Hepatocyte (in vitro differentiated cells): Measurements from ENCODE around the gene SF3B3. TPM values are rescaled to one million over a fixed set of nuclear protein-coding genes. Genes with fewer than 3 reads are reported as not detected.

Source experiments
- DNase-seq: peaks from one replicate; pipeline ENCODE4 v3.0.0-alpha.2; 2016; ENCODE audit warnings: low spot score
- H2AFZ ChIP-seq: fragments of 200-600 bp; sonication (generic); 2 replicates; pipeline ENCODE4 v1.6.0; 2016; ENCODE audit warnings: antibody characterized with exemption, mild to moderate bottlenecking
- H3K27ac ChIP-seq: fragments of 200-600 bp; sonication (generic); 2 replicates; pipeline ENCODE4 v1.5.1; 2016; ENCODE audit warnings: mild to moderate bottlenecking
- H3K27me3 ChIP-seq: fragments of 200-600 bp; sonication (generic); 2 replicates; pipeline ENCODE4 v1.6.1; 2016
- H3K36me3 ChIP-seq: fragments of 200-600 bp; sonication (generic); replicated peaks from 2 replicates; pipeline ENCODE4 v1.5.1; 2016; ENCODE audit warnings: low read depth; ENCODE audit not compliant: insufficient read depth
- H3K4me1 ChIP-seq: fragments of 200-600 bp; sonication (generic); 2 replicates; pipeline ENCODE4 v1.5.1; 2016; ENCODE audit warnings: mild to moderate bottlenecking, moderate library complexity; ENCODE audit not compliant: insufficient read depth
- H3K4me2 ChIP-seq: fragments of 200-600 bp; sonication (generic); 2 replicates; pipeline ENCODE4 v1.6.0; 2016
- H3K4me3 ChIP-seq: fragments of 200-600 bp; sonication (generic); 2 replicates; pipeline ENCODE4 v1.5.1; 2016; ENCODE audit warnings: mild to moderate bottlenecking
- H3K79me2 ChIP-seq: fragments of 200-600 bp; sonication (generic); 2 replicates; pipeline ENCODE4 v1.6.0; 2017; ENCODE audit warnings: mild to moderate bottlenecking
- H3K9me2 ChIP-seq: fragments of 200-600 bp; sonication (generic); replicated peaks from 2 replicates; pipeline ENCODE4 v1.6.0; 2017; ENCODE audit warnings: mild to moderate bottlenecking; ENCODE audit not compliant: insufficient read depth
- H3K9me3 ChIP-seq: fragments of 200-600 bp; sonication (generic); 2 replicates; pipeline ENCODE4 v1.5.1; 2016; ENCODE audit warnings: low read depth, mild to moderate bottlenecking
- H4K20me1 ChIP-seq: fragments of 200-600 bp; sonication (generic); 2 replicates; pipeline ENCODE4 v1.6.0; 2016; ENCODE audit warnings: mild to moderate bottlenecking; ENCODE audit not compliant: insufficient read depth, poor library complexity, severe bottlenecking
- CTCF ChIP-seq: fragments of 200-600 bp; sonication (generic); IDR thresholded peaks from 2 replicates; pipeline ENCODE4 v1.5.1; 2016; ENCODE audit warnings: antibody characterized with exemption, mild to moderate bottlenecking; ENCODE audit not compliant: poor library complexity
- EZH2 ChIP-seq: fragments of 200-600 bp; sonication (generic); IDR thresholded peaks from 2 replicates; pipeline ENCODE4 v1.6.1; 2016; ENCODE audit warnings: antibody characterized with exemption, mild to moderate bottlenecking, borderline replicate concordance
- EZH2phosphoT487 ChIP-seq: fragments of 200-600 bp; sonication (generic); IDR thresholded peaks from one replicate; pipeline ENCODE4 v1.6.1; 2018; ENCODE audit warnings: antibody characterized with exemption, mild to moderate bottlenecking, low read depth, moderate library complexity; ENCODE audit not compliant: unreplicated experiment, severe bottlenecking
- WGBS: methylation state at CpG from one replicate; pipeline ENCODE4 v1.1.6; 2016; ENCODE audit warnings: low lambda C conversion rate; ENCODE audit errors: missing lambda C conversion rate; 5-methylcytosine and 5-hydroxymethylcytosine counted together
- polyA plus RNA-seq: library from polyadenylated mRNA; unstranded; fragments of >200 nt; fragmentation: Nextera tagmentation; extraction: Ambion mirVana; gene quantifications from 2 replicates; pipeline ENCODE4 v1.2.1, GENCODE V29; 2016
- total RNA-seq: library from RNA; depleted of rRNA; stranded (reverse); fragments of >200 nt; gene quantifications from 2 replicates; pipeline ENCODE4 v1.2.3, GENCODE V29; 2014

The SF3B3 gene
- total and polyA plus RNA-seq, 2 experiments from 2014 or later: 147 to 171 TPM

DNA sequence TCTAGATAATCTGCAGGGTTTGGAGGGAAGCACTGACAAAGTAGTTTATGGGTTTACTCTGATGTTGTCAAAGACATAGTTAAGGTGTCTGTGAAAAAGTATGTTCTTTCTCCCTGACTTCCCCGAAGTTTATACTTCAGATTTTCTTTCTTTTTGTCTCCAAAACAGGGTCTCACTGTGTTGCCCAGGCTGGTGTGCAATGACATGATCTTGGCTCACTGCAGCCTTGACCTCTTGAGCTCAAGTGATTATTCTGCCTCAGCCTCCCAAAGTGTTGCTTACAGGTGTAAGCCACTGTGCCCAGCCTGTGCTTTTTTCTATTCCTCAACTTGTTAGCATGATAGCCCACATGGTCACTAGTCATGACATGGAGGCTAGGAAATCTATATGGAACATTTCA, 20.9 kb downstream of the SF3B3 start:
- no peaks in the 10 kb centered on the region for H3K9me3 ChIP-seq
- no peaks in the 10 kb centered on the region for H3K4me1 ChIP-seq
- H3K4me2 ChIP-seq: no peak overlapping the region
- no peak overlapping the region for H3K27ac ChIP-seq
- peaks cover 4% of the 10 kb centered on the region for H3K36me3 ChIP-seq
- H4K20me1 ChIP-seq: peaks cover 17% of the 10 kb centered on the region
- no peak overlapping the region for H3K4me3 ChIP-seq
- TF ChIP-seq EZH2 (no peak), EZH2phosphoT487 (no peak), CTCF (no peak)
- DNase-seq: no peak
- no peaks in the 10 kb centered on the region for H3K27me3 ChIP-seq
- WGBS: 100% methylated on average over 1 of the region's 1 CpG
- H3K9me2 ChIP-seq: no peaks in the 10 kb centered on the region
- H3K79me2 ChIP-seq: peaks cover 87% of the 10 kb centered on the region
- no peak overlapping the region for H2AFZ ChIP-seq

GRCh38 chr16:70548936-70549335, 25.3 kb downstream of the SF3B3 start:
- H3K27me3 ChIP-seq: no peaks in the 10 kb centered on the region
- no peaks in the 10 kb centered on the region for H3K36me3 ChIP-seq
- no peaks in the 10 kb centered on the region for H3K9me2 ChIP-seq
- DNase-seq: no peak
- peaks cover 35% of the 10 kb centered on the region for H4K20me1 ChIP-seq
- H3K79me2 ChIP-seq: peaks cover 75% of the 10 kb centered on the region
- no peak overlapping the region for H3K4me3 ChIP-seq
- WGBS: 89% methylated on average over 2 of the region's 2 CpGs
- no peak overlapping the region for H3K4me2 ChIP-seq
- TF ChIP-seq EZH2phosphoT487: no peak
- no peaks in the 10 kb centered on the region for H3K4me1 ChIP-seq
- no peak overlapping the region for H3K27ac ChIP-seq
- H3K9me3 ChIP-seq: no peaks in the 10 kb centered on the region
- no peak overlapping the region for H2AFZ ChIP-seq

- H3K4me1 ChIP-seq: no peaks in the 10 kb centered on the region
- H3K4me2 ChIP-seq: no peak overlapping the region
- no peaks in the 10 kb centered on the region for H3K9me3 ChIP-seq
- WGBS: 0% methylated on average over 1 of the region's 1 CpG
- no peaks in the 10 kb centered on the region for H3K9me2 ChIP-seq
- TF ChIP-seq CTCF (no peak), EZH2 (no peak), EZH2phosphoT487 (no peak)
- no peak overlapping the region for H3K27ac ChIP-seq
- no peak overlapping the region for H2AFZ ChIP-seq
- no peaks in the 10 kb centered on the region for H3K36me3 ChIP-seq
- H3K27me3 ChIP-seq: no peaks in the 10 kb centered on the region
- H3K4me3 ChIP-seq: no peak overlapping the region
- DNase-seq: no peak
- peaks cover 70% of the 10 kb centered on the region for H3K79me2 ChIP-seq
- H4K20me1 ChIP-seq: peaks cover 35% of the 10 kb centered on the region
Measured at GRCh38 chr16:70550082-70550481, 26.5 kb downstream of the SF3B3 start.

GRCh38 chr16:70551788-70552187, 28.2 kb downstream of the SF3B3 start:
- H3K79me2 ChIP-seq: peaks cover 62% of the 10 kb centered on the region

More at GRCh38 chr16:70551788-70552187, 28.2 kb downstream of the SF3B3 start:
- 91% methylated on average over 3 of the region's 3 CpGs for WGBS
- peaks cover 35% of the 10 kb centered on the region for H4K20me1 ChIP-seq
- no peaks in the 10 kb centered on the region for H3K36me3 ChIP-seq
- no peak for DNase-seq
- H3K27me3 ChIP-seq: no peaks in the 10 kb centered on the region
- no peak overlapping the region for H3K4me2 ChIP-seq
- H3K4me1 ChIP-seq: no peaks in the 10 kb centered on the region
- H2AFZ ChIP-seq: no peak overlapping the region
- TF ChIP-seq EZH2phosphoT487 (no peak), EZH2 (no peak), CTCF (no peak)
- H3K9me2 ChIP-seq: no peaks in the 10 kb centered on the region
- H3K9me3 ChIP-seq: no peaks in the 10 kb centered on the region
- no peak overlapping the region for H3K4me3 ChIP-seq
- no peak overlapping the region for H3K27ac ChIP-seq
